HG03442 (cell line): Measurements from ENCODE around the gene SPHK1.
A peak's percentile ranks its signal among the peaks of the same experiment; 100 is the strongest.

Source experiments
- ATAC-seq: cut with Tn5 transposase; IDR thresholded peaks from one replicate; pipeline ENCODE4 v1.9.1; 2021; ENCODE audit warnings: mild to moderate bottlenecking, moderate library complexity; ENCODE audit not compliant: unreplicated experiment

The SPHK1 gene

GRCh38 chr17:76363107-76363842 is 21.1 kb upstream of the SPHK1 start:
- ATAC-seq: no peak

GRCh38 chr17:76365256-76365903 is 19.0 kb upstream of the SPHK1 start:
- no peak for ATAC-seq

GRCh38 chr17:76366247-76366646 is 18.2 kb upstream of the SPHK1 start:
- no peak for ATAC-seq

GRCh38 chr17:76367642-76368041 is 16.8 kb upstream of the SPHK1 start:
- ATAC-seq: no peak

- ATAC-seq: no peak
Measured at GRCh38 chr17:76368545-76368944, 15.9 kb upstream of the SPHK1 start.

GRCh38 chr17:76369379-76369778 is 15.0 kb upstream of the SPHK1 start:
- ATAC-seq: no peak

- ATAC-seq: no peak
Measured at GRCh38 chr17:76369804-76370203, 14.6 kb upstream of the SPHK1 start.

GRCh38 chr17:76370261-76370993 is 14.0 kb upstream of the SPHK1 start:
- no peak for ATAC-seq

GRCh38 chr17:76371656-76372628 is 12.5 kb upstream of the SPHK1 start:
- no peak for ATAC-seq

GRCh38 chr17:76376318-76377133 is 7.9 kb upstream of the SPHK1 start:
- no peak for ATAC-seq

- ATAC-seq: no peak
Measured at GRCh38 chr17:76378548-76379274, 5.7 kb upstream of the SPHK1 start.

GRCh38 chr17:76379275-76379641 is 5.2 kb upstream of the SPHK1 start:
- no peak for ATAC-seq

GRCh38 chr17:76379646-76380376 is 4.6 kb upstream of the SPHK1 start:
- ATAC-seq: no peak

GRCh38 chr17:76381633-76382350 is 2.6 kb upstream of the SPHK1 start:
- no peak for ATAC-seq

- ATAC-seq: no peak
Measured at GRCh38 chr17:76382351-76382802, 2.0 kb upstream of the SPHK1 start.

GRCh38 chr17:76382803-76383545 is 1.4 kb upstream of the SPHK1 start:
- no peak for ATAC-seq

- ATAC-seq: peak; percentile 8
Measured at GRCh38 chr17:76383546-76384221, 725 bp upstream of the SPHK1 start.
